GM18499 (cell line): ENCODE results near the gene TARBP1.
"Not testable (repeated sequence)": the region's sequence is repeated elsewhere in the genome, so short reads cannot be mapped to it uniquely, and the experiment has no call there.

Source experiments
- ATAC-seq: cut with Tn5 transposase; IDR thresholded peaks from one replicate; pipeline ENCODE4 v1.9.1; 2021; ENCODE audit warnings: moderate number of reproducible peaks; ENCODE audit not compliant: insufficient read depth, unreplicated experiment

The TARBP1 gene, protein sequence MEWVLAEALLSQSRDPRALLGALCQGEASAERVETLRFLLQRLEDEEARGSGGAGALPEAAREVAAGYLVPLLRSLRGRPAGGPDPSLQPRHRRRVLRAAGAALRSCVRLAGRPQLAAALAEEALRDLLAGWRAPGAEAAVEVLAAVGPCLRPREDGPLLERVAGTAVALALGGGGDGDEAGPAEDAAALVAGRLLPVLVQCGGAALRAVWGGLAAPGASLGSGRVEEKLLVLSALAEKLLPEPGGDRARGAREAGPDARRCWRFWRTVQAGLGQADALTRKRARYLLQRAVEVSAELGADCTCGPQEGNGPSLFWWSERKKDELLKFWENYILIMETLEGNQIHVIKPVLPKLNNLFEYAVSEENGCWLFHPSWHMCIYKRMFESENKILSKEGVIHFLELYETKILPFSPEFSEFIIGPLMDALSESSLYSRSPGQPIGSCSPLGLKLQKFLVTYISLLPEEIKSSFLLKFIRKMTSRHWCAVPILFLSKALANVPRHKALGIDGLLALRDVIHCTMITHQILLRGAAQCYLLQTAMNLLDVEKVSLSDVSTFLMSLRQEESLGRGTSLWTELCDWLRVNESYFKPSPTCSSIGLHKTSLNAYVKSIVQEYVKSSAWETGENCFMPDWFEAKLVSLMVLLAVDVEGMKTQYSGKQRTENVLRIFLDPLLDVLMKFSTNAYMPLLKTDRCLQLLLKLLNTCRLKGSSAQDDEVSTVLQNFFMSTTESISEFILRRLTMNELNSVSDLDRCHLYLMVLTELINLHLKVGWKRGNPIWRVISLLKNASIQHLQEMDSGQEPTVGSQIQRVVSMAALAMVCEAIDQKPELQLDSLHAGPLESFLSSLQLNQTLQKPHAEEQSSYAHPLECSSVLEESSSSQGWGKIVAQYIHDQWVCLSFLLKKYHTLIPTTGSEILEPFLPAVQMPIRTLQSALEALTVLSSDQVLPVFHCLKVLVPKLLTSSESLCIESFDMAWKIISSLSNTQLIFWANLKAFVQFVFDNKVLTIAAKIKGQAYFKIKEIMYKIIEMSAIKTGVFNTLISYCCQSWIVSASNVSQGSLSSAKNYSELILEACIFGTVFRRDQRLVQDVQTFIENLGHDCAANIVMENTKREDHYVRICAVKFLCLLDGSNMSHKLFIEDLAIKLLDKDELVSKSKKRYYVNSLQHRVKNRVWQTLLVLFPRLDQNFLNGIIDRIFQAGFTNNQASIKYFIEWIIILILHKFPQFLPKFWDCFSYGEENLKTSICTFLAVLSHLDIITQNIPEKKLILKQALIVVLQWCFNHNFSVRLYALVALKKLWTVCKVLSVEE (N-terminal part only)

DNA sequence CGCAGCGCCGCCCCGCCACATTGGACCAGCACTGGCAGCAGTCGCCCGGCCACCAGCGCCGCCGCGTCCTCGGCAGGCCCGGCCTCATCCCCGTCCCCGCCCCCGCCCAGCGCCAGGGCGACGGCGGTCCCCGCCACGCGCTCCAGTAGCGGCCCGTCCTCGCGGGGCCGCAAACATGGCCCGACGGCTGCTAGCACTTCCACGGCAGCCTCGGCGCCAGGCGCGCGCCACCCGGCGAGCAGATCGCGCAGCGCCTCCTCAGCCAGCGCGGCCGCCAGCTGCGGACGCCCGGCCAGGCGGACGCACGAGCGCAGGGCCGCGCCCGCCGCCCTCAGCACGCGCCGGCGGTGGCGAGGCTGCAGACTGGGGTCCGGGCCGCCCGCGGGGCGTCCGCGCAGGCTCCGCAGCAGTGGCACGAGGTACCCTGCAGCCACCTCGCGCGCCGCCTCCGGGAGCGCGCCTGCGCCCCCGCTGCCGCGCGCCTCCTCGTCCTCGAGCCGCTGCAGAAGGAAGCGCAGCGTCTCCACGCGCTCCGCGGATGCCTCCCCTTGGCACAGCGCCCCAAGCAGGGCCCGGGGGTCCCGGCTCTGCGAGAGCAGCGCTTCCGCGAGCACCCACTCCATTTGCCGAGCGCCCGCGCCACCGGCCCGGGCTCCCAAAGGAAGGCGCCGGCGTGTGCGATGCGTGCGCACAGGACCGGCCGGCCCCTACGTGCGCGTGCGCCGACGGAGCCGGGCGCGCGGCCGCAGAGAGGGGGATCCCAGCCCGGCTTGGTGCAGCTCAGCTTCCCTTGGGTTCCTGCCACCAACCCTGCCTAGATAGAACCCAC lies at the start of gene TARBP1:
Gene TARBP1 (minus strand): TSS at position 699 of the 829 bp plus-strand sequence. CDS start 76 bp downstream, at position 623.
- ATAC-seq = peak; percentile 42

DNA sequence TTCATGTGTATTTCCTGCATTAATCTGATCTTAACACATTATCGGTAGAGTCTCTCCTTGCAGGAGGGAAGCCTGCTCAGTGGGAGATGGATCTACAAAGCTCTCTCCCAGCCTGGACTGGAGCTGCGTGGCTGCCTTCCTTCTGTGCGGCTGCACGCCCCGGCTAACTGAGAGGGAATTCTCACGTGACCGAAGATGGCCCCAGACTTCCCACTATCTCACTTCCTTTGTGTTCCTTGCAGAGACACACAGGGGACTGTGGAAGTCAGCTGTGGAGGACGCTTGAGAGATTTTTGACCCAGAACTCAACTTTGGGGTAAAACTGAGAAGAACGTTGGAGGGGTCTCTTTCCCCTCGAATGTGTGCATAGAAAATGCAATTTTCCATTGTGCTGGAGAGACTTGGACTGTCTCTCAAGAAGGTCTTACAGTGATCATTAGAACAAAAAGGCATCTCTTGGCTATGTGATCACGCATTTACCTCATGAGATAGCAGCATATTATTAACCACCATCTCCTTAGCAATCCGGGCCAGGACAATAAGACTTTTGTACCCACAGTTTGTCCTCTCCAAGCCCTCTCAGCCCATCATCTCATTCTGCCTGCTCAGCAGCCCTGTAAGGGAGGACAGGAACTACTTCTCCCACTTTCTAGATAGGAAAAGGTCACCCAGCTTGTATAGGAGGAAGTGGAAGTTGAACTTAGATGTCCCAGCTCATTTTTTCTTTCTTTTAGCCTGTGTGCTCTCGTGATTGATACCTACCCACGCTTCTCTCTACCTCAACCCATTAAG lies 49.3 kb upstream of the TARBP1 start:
- no peak for ATAC-seq

DNA sequence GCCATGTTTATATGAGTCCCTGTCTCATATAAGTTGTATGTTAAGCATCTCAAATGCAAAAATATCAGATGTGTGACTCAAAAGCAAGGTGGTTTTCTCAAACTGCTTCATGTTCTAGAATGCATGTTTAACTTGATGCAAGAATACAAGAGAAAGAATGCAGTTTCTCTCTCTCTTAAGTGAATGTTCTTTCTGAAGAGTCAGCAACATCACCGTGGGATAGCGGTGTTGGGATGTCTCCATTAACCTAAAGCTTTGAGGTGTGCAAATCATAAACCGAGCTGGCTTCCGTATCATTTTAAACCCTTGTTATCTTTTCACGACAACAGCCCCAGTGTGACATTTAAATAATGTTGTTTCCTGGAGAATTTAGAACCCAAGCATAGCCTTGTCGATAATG lies 48.4 kb upstream of the TARBP1 start:
- no peak for ATAC-seq

DNA sequence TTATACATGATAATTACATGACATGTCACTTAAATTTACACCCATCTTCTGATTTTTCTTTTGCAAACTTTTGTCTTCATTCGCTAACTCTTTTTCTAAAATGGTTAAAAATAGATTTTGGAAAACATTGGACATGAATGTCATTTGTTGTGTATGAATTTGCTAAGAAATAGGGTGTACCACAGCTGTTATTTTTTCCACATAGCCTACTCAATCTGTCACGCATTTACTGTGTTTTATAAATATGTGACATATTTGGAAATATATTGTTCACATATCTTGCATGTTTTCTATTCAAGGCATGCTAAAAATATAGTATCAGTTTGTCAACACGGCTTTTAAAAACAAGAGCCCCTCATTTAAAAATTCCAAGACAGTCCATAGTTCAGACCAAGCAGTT lies 47.9 kb upstream of the TARBP1 start:
- no peak for ATAC-seq

DNA sequence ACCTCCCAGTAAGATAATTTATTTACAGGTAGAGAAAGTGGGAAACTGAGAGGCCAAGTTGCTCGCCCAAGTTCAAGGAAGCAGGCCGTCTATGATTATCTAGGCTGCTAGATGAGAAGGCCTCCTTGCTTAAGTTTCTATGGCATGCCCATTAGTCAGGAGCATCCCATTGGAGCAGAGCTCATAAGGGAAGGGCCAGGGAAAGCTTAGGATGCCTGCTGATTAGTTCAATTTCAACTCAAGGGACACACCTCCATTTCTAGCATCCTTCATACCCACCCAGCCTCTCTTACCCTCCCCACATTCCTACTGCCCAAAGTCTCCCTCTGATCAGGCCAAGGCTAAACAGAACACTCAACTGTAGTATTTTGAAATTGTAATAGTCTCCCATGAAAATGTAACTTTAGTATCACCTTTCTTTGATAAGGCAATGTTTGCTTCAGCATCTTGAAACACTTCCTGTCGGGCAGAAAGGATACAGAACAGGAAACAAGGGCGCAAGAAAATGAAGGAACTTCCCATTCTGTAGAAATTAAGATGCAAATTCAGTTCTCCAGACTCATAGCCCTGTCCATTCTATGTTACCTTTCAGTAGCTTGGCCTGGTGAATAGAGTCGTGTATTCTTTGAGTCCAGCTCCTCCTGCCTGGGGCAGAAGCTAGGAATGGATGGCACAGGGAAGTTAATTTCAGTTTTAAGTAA lies 46.3 kb upstream of the TARBP1 start:
- no peak for ATAC-seq

DNA sequence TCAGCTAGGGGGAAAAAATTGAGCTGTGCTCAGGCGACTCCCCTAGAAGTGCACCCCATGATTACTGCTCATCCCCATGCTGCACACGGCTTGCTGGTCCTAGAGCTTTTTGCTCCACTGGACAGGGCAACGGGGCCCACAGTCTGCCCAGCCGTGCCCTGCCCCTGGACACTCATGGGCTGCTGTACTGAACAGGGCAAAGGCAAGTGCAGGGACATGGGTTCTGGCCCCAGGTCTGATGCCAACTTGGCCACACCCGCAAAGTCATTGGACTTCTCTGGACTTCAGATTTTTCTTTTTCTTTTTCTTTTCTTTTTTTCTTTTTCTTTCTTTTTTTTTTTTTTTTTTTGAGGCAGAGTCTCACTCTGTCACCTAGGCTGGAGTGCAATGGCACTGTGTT lies 42.9 kb upstream of the TARBP1 start:
- ATAC-seq = no peak

DNA sequence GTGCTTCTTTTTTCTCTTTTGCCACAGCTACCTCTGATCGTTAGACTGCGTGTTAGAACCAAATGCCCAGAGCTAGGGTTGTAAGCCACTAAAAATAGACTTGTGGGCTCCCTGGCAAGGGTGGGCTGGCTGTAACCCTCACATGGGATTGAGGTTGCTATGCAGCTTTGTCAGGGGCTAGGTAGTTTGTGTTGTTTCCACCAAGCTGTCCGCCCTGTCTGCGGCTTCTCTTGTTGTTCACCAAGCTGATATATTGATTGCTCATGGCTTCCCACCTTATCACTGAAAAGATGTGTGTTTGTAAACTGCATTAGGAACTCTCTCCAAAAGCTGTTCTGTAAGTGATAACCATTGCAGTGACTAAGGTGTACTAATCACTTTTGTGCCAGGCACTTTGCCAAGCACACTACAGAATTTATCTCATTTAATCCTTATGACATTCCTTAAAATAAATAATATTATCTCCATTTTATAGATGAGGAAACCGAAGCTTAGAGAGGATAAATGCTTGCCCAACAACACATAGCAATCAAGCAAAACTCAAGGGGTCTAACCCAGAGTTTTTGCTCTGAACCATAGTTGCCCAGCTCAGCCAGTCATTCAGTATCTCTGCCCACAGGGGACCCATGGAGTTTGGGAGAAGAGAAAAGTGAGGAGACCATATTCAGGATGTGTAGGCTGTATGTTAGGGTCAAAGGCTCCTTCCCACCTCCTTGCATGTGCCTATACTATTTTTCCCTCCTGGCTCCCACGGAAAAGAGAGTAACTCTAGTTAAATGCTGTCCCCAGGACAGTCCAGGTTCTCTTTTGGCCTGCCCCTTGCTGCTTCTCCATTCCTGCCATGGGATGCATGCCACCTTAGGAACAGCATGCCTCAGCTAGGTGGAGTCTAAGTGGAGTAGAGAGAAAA lies 42.2 kb upstream of the TARBP1 start:
- no peak for ATAC-seq

DNA sequence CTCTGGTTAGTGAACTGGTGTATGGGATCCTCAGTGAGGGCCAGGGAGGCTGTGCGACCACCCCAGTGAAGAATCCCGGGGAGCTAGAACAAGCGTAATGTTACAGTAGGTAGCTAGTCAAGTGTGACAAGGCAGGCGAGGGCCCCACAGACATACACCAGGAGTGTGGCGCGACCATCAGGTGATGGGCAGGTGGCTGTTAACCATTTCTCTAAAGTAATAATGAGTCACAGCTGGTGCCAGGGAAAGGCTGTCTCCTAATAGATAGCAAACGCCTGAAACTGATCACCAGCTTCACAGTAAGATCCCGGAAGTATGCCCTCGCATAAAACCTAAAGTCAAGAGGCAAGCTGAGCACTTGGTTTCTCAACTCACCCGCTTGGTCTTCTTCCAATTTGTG lies 40.5 kb upstream of the TARBP1 start:
- ATAC-seq = no peak

DNA sequence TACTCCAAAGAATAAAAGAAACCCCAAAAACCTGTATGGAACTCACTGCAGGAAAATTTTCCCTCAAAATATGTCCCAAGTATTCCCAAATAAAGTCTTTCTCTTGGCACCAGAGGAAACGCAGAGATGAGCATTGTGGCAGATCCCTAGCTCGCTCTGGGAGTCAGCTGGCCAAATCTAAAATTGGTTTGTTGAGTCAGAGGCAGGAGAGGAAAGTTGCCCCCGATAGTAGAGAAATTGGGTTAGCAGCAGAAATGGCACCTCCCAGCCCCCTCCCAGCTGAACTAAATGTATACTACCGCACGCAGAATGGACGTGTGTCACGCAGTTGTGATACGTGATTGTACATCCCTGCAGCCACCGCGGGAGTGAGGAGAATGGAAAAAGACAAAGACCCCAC lies 39.9 kb upstream of the TARBP1 start:
- no peak for ATAC-seq

DNA sequence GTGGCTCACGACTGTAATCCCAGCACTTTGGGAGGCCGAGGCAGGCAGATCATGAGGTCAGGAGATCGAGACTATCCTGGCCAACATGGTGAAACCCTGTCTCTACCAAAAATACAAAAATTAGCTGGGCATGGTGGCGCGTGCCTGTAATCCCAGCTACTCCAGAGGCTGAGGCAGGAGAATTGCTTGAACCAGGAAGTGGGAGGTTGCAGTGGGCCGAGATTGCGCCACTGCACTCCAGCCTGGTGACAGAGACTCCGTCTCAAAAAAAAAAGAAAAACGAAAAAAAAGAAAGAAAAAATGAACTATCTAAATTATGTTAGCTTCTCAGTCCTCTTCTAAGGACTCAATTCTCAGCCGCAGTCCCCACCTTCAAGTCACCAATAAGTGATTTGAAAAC lies 39.1 kb upstream of the TARBP1 start:
- ATAC-seq = not testable (repeated sequence)

DNA sequence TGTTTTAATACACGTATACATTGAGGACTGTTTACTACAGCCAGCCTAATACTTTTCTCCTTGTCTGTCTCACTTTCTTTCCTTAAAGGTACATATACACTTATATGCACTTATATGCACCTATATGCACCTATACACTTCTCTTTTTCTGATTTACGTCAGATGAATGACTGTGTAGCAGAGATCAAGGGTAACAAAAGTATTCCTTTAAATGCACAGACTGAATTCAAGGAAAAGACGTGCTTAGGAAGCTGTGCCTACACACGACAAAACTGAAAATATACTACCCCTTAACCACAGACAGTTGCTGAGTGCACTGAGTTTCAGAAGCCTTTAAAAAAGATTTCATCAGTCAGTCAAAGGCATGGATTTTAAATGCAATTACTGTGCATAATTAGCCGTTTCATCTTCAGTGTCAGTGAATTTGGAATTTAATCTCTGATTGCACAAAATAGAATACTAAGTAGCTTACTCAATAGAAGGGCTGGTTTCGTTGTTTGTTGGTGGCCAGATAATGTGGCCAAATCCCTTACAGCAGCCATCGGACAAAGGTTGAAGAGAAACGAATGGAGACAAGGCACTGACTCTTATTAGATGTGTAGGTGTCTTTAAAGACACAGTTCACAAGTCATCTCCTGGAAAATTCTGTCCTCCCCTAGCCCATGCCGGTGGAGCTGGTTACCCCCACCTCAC lies 38.3 kb upstream of the TARBP1 start:
- ATAC-seq = no peak

DNA sequence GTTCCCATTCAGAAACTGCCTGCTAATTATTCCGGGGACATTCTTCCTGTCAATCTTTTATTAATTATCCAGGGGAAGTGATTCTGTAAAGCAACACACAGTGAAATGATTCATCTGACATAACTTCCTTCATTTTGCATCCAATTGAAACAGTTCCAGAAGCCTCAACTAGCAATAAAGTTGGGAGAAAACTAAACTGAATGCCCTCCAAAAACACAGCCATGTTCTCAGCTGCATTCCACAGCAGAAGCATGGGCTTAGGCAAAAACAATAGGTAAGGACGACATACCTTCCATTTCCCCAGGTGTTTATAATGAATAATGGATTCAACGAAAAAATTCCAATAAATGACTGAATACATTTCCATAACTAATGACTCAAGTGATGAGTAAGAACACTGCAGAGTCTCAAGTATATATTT lies 36.9 kb upstream of the TARBP1 start:
- no peak for ATAC-seq

DNA sequence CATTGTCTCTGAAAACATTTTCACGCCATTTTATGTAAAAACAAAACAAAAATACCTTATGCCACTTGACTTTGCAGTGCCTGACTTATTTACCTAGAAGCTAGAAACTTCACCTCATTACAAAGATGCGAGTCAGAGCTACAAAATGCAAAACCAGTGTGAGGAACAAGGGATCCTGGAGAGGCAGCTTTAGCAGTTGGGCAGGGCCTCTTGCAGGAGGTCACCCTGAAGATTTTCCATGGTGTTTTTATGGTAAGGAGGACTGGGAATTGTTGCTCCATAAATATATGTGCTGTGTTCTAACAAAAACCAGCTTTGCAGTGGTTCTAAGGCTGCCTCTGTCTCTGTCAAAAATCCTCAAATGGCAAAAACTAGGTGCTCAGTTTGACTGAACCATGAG lies 36.4 kb upstream of the TARBP1 start:
- ATAC-seq = no peak

DNA sequence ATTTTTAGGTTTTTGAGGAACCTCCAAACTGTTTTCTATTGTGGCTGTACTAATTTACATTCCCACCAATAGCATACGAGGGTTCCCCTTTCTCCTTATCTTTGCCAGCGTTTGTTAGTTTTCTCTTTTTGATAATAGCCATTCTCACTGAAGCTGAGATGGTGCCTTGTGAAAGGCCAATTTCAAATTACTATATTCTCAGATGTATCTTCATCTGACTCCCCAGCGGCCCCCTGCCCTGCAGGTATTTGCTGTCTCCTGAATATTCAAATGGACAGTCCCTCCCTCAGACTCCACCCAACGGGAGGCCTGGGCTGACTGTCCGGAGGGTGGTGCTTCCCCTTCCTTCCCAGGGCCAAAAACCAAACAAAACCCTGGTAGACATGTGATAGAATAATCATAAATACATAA lies 33.5 kb upstream of the TARBP1 start:
- no peak for ATAC-seq

DNA sequence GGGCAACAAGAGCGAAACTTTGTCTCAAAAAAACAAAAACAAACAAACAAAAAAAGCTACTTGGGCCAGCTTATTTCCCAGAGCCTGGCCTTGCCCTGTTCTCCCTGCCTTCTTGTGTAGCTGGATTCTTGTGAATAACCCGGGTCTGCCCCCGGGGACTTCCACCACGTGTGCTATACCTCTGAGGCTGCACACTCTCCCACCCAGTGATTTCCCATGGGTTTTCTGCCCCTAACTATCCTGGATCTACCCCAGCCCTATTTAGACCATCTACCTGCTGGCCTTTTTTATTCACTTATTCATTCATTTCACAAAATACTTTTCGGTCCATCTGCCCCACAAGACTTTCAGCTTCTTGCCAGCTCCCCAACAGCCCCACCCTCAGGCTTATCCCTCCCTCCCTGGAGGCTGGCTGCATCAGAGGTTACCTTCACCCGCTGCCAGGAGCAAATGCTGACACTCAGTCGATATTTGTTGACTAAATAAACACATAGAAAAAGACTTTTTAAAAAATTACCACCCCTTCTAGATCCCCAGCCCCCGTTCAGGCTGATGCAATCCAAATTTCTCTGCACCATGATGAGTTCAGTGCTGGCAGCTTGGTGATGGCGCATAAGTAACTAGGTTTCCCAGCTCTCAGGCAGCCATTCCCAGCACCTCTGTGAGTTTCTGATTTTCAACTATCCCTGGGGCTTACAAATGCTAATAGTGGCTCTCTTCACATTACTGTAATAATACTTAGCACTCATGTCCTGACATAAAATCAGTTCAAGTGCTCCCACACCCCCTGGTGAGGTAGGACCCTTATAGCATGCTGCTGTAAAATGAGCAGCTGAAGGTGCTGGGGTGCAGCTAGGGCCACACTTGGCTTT lies 30.7 kb upstream of the TARBP1 start:
- no peak for ATAC-seq
